ENCODE measurements around the gene PTPRM.
A peak's percentile ranks its signal among the peaks of the same experiment; 100 is the strongest.
"Not testable (repeated sequence)": the region's sequence is repeated elsewhere in the genome, so short reads cannot be mapped to it uniquely, and the experiment has no call there.

The PTPRM gene

DNA sequence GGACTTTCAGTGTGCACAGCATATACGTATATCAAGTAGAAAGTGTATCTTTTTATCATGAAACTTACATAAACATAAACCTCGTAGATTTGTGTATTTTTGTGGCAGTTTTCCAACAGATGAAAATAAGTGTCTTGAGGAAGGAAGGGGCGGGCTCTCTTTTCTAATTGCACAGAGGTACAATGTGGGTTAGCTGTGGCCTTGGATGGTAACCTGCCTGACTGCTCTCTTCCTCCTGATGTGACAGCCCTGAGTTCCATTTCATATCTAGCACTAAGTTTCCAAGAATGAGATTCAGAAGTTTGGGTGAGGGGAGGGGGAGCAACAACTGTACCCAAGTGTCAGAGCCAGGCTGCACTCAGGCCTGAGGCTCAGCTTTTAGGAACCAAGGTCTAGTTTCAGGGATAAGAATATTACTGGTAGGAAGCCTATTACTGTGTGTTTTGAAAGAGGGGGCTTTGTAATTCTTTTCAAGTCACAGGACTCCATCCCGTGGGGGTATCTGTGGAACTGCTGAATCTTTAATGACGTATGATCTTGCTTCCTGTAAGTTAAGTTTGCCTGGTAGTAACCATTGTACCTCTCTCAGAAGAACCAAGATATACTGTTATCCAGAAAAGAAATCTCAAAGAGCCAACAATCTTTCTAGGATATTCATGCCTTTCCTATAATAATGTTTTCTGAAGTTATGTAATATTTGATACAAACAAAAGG is 483.7 kb downstream of the PTPRM start:
- no peak for DNase-seq (ENCODE audit: low spot score)

DNA sequence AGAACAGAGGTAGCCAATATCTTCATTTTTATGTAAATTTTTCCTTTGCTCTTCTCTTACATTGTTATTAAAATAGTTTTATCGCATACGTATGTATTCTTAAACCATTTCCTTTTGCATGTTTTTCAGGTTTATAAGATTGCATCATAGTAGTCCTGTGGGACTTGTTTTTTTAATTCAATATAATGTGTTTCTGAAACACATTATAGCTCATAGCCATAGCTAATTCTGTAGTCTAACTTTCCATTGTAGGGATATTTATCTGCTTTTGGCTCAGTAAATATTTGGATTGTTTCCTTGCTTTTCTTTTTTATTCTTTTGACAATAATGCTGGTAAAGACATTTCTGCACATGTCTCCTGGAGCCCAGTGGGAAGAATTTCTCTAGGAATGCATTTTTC is 484.3 kb downstream of the PTPRM start:
- DNase-seq (ENCODE audit: low spot score), result no peak

DNA sequence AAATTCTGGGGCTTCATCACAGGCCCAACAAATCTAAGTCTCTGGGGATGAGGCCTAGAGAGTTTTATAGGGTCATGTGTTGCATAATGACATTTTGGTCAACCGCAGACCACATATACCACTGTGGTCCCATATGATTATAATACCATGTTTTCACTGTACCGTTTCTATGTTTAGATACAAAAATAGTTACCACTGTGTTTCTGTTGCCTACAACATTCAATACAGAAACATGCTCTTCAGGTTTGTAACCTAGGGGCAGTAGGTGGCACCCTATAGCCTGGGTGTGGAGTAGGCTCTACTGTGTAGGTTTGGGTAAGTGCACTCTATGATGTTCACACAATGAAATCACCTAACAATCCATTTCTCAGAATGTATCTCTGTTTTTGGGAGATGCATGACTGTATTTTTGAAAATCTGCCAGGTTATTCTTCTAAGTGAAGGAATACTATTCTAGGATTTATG is 485.2 kb downstream of the PTPRM start:
- DNase-seq (ENCODE audit: low spot score), result no peak

DNA sequence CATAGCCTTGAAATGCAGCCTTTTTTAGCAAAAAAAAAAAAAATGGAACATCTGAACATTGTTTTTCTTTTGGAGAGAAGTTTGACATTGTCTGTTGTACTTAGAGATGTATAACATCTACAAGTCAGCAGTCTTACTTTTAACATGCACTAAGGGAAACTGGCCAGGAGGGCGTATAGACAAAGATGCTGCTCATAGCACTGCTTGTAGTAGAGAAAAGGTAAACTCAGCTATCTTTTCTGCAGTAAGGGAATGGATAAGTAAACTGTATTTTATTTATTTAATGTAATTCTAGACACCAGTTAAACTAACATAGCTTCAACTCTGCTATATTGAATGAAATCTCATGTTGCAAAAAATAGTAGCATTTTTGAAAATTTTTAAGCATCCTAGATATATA is 489.6 kb downstream of the PTPRM start:
- no peak for DNase-seq (ENCODE audit: low spot score)

DNA sequence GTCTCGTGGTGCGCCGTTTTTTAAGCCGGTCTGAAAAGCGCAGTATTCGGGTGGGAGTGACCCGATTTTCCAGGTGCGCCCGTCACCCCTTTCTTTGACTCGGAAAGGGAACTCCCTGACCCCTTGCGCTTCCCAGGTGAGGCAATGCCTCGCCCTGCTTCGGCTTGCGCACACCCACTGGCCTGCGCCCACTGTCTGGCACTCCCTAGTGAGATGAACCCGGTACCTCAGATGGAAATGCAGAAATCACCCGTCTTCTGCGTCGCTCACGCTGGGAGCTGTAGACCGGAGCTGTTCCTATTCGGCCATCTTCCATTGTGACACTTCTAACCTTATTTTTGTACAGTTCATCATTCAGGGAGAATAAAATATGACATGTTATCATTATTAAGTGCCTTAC is 496.0 kb downstream of the PTPRM start:
- DNase-seq (ENCODE audit: low spot score), result not testable (repeated sequence)

DNA sequence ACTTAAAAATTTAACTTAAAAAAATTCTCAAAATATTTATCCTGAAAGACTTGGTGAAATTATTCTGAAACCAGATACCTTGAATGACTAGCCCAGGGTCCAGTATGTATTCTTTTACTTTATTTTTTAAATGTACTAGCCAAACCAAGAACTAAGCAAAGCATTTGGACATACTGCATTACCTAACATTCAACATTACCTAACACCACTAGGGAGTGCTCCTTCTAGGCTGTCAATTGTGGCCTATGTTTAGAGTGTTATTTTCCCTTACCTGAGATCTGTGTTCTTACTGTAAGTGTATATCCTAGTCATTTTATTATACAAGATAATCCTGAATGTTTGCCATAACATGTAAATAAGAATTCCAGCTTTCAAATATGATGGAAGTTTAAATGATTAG is 496.6 kb downstream of the PTPRM start:
- no peak for DNase-seq (ENCODE audit: low spot score)

DNA sequence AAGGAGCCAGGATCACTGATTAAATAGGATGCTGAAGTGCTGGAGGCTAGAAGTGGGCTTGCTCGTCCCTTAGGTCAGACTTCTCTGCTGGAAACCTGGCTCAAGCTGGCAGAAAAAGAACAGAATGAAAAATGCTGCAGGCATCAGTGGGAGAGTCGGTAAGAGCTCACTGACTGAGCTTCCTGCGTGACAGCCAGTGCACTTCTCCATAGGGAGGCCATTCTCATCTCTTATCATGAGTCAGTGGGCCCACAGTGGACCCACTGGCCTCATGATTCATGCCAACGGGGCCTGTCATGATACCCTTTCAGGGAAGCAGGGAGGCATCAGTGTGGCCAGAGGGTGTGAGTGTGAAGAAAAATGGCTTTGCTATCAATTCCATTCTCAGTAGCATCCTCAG is 498.2 kb downstream of the PTPRM start:
- DNase-seq (ENCODE audit: low spot score), result no peak

DNA sequence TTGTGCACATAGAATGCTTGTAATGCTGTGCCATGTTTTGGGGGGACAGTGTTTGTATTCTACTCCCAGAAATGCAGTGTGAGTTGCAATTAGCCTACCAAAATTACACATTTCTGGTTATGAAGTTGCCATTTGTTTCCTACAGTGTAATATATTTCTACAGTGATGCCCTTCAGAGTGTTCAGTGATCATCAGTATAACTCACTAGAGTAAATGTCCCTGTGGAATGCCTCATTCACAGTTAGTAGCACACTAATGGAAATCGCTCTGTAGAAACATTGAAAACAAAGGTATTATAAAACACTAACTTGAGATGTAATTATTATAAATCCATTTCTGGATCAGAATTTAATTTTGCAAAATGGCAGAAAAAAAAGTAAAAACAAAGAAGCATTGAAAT is 498.7 kb downstream of the PTPRM start:
- no peak for DNase-seq (ENCODE audit: low spot score)

DNA sequence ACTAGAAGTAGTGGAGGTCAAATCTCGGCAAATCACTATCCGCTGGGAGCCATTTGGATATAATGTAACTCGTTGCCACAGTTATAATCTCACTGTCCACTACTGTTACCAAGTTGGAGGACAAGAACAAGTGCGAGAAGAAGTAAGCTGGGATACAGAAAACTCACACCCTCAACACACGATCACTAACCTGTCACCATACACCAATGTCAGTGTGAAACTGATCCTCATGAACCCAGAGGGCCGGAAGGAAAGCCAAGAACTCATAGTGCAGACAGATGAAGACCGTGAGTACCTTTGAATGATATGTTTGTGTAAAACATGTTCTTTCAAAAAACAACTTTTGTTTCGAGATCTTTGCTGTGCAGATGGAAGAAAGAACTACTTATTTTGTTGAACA is 502.6 kb downstream of the PTPRM start:
- no peak for DNase-seq (ENCODE audit: low spot score)

DNA sequence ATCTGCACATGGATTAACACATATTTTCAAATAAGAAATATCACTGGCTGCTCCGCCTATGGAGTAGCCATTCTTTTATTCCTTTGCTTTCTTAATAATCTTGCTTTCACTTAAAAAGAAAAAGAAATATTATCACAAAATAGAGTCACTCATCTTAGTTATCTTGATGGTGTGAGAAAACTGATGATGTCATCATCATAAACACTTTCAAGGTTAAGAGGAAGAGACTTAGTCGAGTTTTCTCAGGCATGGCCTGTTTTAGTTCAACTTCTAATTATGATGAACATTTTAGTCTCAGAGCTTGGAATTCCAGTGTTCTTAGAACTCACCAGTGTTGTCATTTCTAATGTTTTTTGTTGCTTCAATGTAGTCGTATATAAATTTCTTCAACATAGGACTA is 506.1 kb downstream of the PTPRM start:
- DNase-seq (ENCODE audit: low spot score), result no peak

DNA sequence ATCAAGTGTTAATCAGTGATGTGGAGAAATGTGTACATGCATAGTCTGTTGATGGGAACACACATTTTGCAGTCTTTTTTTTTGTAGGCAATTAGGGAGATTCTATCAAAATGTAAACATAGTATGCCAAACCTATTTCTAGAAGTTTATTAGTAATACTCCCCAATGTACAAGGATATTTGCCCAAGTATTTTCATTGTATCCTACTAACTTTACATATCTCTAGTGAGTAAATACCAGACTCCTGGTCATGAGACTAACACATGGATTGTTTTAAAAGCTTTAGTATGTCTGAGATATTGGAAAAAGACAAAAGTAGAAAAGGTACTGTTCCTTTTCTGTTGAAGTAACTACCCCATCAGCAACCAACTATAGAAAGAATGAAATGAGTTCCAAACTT is 513.0 kb downstream of the PTPRM start:
- DNase-seq (ENCODE audit: low spot score), result no peak

DNA sequence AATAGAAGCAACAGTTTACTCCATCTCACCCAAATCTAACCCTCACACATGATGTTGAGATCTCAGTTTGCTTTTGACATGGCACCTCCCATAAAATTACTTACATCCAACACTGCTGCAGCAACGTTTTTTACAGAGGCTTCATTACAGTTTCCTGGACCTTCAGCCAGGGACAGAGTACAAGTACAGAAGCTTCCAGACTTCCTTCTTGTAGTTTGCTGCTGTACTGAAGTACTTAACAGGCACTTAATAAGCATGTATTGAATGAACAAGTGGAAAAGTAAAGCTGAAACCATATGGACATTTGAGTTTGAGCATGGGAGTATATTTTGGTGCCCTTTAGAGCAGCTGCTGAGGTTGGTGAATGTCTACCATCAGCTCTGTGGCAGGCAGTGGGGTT is 514.2 kb downstream of the PTPRM start:
- no peak for DNase-seq (ENCODE audit: low spot score)

DNA sequence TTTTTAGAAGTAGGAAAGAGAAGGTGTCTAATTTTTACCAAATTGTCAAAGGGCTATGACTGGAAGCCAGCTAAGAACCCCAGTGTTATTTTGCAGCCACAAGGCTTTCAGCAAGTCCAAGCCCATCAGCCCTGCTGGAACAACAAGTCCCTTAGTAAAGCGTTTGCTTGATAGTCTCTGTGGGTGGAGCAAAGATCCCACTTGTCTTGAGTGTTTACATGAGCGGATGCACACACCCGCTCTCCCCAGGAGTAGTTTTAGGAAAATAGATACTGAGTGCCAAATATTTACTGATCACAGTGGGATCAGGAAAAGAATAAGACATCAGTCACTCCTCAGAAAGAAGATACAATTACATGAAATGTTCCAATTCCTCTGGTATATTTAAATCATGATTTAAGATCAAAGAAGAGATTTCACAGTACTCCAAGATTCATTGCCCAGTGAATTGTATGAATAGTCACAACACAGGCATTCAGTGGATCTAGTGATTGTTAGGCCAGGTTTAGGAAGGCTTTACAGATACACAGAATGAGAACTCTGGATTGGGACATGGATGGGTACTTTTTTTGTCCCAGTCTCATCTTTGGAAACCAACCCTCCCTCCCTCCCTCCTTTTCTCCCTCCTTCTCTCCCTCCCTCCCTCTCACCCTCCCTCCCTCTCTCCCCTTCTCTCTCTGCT is 514.9 kb downstream of the PTPRM start:
- no peak for DNase-seq (ENCODE audit: low spot score)

DNA sequence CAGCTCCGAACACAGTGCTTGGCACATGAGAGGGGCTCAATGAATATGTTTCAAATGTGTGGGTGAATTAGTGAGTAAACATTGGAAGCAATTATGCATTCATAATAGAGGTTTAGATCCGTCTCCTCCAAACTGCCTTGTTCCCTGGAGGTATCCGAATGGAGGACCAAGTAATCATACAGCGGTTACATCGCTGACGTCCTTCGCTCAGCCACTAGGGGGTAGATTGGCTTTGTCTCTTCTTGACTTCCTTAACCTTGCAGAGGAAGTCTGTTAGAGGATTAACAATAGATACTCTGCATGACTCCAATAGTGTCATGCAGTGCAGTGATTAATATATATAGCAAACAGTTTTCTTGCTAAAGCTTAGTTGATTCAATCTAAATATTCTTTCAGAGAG is 517.0 kb downstream of the PTPRM start:
- peak; percentile 29 for DNase-seq (ENCODE audit: low spot score)

DNA sequence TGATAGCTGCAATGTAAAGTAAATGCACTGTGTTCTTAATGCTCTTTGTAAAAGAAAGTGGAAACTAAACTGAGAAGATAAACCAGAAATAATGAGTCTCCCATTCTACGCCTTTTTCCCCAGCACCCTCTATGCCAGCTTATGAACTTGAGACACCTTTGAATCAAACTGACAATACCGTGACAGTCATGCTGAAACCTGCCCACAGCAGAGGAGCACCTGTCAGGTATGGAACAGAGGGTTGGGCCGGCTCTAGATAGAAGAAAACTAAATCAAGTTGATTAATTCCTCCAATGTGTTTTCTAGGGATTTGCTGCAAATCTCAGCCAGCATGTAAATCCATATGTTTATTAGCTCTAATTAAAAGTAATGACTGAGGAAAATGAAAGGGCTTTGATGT is 521.5 kb downstream of the PTPRM start:
- DNase-seq (ENCODE audit: low spot score), result no peak

DNA sequence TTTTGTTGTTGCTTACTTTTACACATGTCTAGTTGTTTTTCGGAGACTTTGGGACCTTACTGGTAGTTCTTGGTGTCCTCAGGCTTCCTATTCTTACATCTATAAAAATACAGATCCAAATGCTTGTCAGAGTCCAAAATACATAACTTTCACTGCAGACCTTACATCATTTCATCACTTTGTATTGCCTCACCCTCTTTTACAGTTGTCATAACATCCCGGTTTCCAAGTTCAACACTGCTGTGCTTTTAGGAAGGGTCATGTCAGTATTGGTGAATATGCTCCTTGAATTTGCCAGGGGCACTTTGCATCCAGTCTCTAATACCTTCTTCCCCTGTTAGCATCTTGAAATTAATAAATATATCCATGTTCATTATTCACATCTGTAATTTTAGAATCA is 523.9 kb downstream of the PTPRM start:
- no peak for DNase-seq (ENCODE audit: low spot score)

DNA sequence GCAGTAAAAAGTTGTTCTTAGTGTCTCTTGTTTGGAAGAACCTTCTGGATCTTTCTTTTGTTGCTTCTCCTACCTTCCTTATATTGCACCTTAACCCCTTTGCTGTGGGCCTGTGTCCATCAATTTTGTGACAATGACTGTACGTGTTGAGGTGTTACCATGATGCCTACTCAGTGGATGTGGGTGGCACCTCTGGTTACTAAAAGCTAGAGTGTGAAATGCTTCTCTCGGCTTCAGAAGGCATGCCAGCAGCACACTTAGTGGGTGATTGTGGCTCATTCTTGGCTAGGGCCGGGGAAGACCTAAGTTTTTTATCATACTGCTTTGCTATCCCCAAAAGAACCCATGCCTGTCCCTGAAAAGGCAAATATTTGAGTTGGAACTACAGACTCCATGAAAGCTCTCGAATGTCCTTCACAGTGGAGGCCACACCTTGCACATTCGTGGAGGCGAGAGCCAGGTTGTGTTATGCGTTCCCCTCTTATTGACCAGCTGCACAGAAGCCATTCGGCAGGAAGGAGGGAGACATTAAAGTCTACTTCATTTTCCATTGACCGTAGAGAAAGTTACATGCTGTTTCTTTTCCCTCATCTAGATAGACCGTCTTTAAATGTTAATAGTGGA is 528.9 kb downstream of the PTPRM start:
- DNase-seq (ENCODE audit: low spot score), result no peak

DNA sequence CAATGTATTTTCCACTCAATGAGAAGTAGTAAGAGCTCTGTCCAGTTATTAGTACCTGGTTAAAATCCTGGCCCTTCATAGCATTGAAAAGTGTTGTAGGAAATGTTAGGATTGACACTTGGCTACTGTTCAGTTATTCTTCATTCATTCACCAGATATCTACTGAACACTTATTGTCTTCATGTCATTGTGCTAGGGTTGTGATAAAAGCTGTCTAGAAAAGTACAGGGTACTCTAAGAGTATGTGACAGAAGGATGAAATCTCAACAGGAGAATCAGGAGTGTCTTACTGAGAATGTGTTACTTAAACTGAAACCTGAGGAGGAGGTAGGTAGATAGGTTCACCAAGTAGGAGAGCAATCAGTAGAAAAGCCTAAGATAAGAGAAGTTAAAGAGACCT is 530.3 kb downstream of the PTPRM start:
- no peak for DNase-seq (ENCODE audit: low spot score)

DNA sequence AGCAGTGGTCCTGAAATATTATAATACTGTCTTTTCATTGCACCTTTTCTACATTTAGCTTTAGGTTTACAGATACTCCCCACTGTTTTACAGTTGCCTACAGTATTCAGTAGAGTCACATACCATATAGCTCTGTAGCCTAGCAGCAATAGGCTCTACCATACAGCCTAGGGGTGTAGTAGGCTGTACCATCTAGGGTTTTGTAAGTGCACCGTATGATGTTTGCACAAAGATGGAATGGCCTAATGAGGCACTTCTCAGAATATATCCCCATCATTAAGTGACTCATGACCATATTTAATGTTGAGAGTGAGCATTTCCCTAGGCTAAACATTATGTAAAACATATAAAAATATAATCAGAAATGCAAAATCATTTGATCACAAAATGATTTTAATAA is 530.8 kb downstream of the PTPRM start:
- no peak for DNase-seq (ENCODE audit: low spot score)

DNA sequence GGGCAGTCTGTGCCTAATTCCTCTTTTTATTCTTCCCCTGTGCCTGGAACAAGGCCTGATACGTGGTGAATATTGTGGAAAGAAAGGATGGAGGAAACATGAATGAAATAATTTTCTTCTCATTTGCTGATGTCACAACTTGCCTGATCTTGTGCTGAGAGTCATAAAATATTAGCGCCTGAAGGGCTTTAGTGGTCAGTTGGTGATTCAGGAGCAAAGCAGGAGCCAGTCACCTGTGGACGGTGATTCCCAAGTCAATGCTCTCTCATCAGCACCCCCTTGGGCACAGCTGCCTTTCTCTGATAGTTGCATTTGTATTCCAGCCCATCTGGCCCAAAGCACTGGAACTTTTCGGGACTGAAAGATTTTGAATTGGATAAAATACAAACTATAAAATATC is 539.5 kb downstream of the PTPRM start:
- no peak for DNase-seq (ENCODE audit: low spot score)

DNA sequence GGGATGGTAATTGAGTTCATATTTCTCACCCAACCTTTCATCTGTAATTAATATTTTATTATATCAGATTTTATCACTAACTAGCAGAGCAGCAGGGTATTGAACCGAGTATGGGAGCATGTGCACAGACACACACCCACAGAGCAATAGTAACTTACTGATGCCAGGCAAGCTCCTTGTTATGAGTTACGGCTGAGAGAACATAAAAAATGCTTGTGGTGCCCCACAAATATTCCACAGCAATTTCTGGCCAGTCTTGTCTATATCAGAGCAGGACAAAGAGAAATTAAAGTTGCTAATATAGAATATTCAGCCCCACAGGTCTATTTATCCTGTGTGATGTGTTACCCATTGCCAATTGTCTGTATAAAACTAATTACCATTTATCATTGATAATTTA is 540.3 kb downstream of the PTPRM start:
- no peak for DNase-seq (ENCODE audit: low spot score)

DNA sequence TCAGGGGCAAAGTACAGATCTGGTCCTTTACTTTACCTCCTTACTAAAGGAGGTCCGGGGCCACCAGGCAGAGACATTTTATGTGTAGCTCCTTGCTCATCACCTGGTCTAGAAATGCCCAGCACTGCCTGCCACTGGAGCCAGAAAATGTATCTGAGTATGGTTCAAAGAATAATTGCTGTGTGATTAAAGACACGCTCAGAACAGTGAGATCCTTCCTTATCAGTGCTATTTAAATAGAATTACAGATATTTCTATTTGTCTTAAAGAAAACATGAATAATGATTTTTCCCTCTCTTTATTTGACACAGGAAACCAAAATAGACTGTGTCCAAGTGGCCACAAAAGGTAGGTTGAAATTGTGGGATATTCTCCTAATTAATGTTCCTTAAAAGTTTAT is 547.4 kb downstream of the PTPRM start:
- DNase-seq (ENCODE audit: low spot score), result no peak

DNA sequence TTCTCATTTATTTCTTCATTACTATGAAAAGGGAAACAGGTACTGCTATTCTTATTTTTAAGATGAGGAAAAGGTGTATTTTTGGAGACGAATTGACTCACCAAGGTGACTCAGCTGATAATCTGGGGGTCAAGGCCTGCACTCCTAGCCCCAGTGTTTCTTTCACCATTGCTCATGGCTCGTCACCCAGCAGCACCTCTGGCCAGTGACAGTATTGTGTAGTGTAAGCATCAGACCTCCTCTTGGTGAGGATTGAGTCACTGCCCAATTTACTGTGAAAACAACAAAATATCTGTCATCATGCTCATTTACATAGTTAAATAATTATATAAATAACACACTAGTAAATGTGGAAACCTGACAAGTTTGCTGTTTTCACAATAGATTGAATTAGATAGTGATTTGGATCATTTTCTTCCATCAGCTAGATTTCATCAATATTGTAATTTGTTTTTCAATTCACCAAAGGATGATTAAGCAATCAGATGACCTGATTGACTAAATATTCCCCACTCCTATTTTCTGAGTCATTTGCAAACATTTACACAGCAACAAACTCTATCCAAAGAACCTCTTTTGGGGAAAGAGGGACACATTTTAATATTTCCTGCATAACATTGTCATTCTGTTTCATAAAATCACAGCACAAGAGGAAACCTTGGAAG is 549.4 kb downstream of the PTPRM start:
- peak; percentile 21 for DNase-seq (ENCODE audit: low spot score)

Measured in hepatic stellate cell (primary cell).